Measurements from ENCODE around the gene MYO1E. TPM values are rescaled to one million over a fixed set of nuclear protein-coding genes. Genes with fewer than 3 reads are reported as not detected.

MYO1E gene
- polyA plus RNA-seq, 1 donor, result 145 TPM

DNA sequence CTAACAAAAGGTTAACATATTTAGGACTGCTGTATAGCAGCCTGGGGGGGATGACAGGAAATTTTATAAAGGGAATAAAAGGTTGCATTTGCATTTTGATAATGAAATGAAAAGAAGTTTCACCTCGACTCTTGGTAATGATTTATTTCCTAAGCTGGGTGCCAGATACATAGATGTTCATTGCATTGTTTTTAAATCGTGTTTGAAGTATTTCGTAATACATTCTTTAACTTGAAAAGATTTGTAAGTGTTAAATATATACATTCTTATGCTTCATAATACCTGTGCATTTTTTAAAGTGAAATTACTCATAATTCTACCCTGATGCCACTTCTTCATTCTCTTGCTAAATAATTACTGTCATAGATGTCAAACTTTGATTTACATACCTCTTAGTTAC is 143.2 kb downstream of the MYO1E start:
- no peak for DNase-seq

DNA sequence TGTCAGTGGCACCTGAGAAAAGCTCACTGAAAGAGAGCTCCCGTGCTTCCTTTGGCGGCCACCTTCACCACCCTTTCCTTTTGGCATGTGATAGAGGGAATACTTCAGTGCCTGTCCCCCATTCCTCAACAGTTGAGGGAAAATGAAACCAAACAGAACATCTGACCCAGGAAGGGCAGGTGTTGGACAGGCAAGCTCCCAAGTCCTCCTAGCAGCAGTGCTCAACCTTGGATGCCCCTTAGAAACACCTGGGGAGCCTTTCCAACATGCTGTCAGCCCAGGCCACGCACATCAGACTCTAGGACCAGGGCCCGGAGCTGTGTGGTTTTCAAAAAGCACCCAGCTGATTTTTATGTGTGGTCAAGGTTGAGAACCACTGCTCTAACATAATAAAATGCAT is 143.7 kb downstream of the MYO1E start:
- no peak for DNase-seq

DNA sequence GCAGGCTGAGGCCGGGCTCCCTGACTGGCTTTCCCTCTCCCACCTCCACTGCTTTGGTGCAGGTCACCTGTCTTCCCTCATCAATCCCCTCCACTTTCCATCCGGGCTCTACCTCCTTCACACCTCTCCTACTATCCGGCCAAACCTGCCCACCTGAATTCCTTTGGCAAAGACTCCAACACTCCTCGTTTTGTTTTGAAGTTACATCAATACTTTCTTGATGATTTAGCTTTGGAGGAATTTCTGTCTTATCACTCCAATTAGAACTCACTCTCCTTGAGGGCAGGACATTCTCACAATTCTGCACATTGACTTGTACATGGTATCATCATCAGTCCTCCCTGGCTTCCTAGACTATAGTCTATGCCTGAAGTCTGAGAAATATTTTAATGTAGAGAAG is 145.7 kb downstream of the MYO1E start:
- no peak for DNase-seq

DNA sequence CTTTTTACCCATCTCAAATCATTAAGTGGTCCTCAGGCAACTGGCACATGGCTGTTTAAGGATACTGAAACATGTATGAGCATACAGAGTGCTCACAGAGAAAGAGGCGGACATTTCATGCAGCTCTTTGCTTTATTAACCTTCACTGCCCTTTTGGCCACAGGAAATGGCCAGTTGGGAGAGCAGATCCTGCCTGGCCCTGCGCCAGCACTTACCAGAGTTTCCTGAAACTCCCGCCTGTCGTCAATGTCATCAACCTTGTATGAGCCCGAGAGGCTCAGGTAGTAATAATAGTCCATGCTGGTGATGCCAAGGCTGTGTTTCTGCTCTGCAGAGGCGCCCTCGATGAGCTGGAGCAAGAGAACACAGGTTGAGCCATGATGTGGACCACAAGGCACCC is 148.2 kb downstream of the MYO1E start:
- no peak for DNase-seq

DNA sequence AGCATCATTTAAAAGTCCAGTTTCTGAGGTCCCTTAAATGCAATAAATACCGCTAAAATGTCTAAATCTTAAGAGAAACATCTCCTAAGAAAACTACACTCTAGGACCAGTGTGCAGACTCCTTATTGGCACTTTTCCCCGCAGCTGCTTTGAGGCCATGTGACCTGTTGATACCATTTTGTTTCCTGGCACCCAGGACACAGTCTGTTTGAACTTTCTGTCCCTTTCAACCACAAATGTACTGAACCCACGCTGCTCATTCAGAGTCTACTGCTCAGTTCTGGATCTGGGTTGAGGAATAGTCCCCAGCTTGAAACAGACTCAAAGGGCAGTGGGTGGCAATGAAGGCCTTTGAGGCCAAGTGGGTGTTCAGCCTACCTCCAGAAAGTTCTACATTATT is 148.9 kb downstream of the MYO1E start:
- DNase-seq, result no peak

DNA sequence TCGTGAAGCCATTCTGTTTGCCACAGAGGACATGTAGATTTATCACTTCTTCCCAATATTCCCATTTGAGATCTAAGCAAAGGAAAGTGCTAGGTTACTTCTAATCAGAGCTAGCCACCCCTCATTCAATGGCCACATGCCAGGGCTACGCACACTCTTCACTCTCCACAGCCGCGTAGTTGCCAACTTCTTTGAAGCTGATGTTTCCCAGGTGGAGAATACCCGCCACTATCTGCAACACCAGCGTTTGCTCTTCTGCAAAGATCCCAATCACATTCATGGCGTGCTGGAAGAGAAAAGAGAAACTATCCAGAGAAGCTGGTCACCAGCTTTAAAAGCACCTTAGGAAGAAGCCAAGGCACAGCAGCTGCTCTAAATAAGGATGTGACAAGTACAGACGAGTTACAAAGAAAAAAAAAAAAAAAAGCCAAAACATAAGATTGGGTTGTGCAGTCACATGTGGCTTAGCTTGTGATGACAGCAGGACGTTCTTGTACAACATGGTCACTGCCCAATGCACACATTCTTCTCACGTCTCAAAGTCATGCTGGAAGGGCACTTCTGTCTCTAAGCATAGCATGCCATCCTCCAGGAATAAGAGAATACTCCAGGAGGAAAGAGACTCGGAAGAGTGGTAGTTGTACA is 149.6 kb downstream of the MYO1E start:
- DNase-seq, result no peak

DNA sequence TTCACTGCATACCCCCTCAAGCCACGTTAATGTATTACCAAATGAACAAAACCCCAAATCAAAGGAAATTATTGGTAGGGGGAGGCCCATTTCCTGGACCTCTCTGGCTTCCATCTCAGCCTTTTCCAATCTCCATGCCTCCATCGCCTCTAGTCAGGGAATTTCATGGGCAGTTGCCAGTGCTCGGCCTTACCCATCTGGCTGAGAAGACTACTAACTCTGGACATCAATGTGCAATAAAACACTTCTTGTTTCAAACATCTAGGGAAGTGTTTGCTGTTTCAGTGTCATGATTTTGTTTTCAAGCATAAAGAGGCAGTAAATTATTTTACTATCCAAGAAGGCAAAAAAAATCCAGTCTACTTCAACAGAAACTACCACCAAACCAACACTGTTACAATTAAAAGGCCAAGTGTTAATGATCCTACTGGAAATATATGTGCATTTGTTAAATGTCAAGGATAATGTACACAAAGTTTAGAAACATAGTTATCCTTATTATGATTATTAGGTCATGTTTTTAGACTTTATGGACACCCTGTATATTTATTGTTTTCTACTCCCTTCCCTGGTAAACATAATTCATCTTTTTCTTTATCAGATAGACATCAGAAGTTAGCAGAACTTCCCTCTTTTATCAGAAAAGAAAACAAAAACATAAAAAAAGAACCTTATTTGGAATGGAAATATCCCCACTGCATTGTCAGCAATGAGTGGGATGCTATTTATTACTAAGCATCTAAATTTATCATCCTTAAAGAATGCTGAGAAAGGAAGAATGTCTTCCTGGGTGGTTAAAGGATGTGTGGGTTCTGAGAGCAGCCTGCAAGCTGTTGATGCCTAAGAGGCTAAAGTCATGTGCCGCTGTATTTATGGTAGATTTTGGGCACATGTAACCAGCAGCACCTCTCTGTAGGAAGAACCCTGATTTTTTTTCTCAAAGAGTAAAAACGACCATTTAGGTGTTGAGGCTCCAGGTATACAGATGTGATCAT is 150.9 kb downstream of the MYO1E start:
- peak; percentile 46 for DNase-seq

DNA sequence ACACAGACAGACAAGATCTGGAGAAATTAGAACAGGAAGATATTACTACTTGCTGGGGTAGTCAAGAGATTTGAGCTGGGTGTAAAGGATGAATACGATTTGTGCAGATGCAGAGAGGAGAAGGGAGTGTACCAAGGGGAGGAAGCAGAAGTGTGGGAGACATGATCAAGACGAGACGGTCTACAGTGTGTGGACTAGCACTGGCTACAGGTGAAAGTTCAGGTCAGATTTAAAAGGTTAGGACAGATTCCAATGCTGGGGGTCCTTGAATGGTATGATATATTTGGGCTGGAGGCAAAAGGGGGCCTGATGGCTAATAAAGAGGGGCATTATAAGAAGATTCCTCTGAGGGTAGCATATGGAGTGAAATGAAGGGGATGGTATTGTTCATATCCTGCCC is 154.0 kb downstream of the MYO1E start:
- DNase-seq, result no peak

DNA sequence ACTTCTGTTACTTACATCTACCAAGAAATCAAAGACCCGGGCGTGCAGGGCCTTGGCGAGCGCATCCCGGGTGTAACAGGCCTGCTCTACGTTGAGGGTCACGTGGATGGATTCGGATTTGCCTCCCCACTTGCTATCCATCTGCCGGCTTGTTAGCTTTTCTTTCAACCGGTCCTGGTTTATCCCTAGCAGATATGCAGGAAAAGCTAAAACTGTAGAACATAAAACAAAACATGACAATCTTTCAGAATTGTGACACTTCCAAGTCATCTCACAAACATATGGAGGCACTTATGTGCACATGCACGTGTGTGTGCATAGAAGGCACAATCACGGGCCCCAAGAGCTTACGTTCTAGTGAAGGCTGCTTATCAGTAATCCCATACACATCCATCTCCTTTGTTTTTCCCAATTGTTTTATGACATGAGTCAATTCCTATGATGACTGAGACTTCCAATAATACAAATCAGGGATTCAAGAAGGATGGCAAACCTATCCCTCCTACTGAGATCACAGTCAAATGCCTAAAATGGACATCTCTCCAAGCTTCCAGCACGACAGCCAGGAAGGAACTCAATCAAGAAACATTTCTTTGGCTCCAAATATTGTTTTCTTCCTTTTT is 154.7 kb downstream of the MYO1E start:
- DNase-seq, result no peak

DNA sequence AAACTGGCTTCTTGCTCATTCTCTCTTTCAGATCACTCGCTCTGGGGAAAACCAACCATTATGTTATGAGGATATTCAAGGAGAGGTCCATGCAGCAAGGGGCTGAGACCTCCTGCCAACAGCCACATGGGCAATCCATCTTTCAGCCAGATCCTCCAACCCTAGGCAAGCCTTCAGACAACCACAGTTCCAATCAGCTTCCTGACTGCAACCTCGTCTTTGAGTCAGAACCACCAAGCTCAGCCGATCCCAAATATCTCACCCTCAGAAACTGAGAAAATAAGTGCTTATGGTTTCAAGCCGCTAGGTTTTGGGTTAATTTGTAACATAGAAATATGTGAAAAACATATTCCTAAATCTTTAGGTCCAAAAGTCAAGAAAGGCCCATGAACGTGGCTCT is 155.8 kb downstream of the MYO1E start:
- DNase-seq, result no peak

DNA sequence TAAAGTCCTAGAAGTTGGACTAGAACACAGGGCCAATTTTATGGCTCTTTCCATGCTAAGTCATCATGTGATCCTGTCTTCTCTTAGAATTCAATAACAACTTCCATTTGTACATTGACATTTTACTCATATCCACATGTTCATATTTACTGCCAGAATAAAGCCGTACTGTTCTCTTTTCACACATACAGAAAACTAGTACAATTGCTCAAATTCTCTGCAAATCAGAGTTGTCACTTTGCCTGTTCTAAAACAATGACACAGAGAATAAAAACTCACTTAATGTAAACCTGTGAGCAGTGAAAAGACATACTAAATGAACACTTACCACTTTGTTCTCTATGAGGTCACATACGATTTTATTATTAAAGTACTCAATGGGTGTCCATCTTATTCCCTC is 162.5 kb downstream of the MYO1E start:
- no peak for DNase-seq

DNA sequence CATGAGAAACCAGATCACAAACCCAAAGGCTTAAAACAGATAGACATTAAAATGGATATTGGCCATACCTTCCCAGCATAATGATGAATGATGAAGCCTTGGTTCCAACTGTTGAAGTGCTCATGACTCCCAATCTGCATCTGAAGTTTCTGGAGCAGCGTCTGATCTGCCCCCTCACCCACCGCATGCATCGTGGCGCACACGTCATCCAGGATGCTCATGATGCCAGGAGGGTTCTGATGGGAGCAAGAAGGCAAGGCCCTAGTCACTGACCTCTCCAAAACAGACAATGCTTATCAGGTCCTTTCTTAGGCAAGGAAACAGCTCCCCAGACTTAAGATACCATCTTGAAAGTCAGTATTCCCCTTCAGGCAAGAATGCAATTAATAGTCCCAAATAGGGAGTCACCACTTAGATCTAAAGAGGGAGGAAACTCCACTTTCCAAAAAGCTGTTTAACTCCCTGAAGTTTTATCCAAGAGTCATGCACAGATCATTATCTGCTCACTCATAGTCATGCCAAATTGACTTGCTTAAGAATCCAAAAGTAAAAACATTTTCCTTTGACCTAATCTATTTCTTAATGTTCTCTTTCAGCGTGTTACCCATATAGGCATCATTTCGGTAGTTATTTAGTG is 163.9 kb downstream of the MYO1E start:
- no peak for DNase-seq

DNA sequence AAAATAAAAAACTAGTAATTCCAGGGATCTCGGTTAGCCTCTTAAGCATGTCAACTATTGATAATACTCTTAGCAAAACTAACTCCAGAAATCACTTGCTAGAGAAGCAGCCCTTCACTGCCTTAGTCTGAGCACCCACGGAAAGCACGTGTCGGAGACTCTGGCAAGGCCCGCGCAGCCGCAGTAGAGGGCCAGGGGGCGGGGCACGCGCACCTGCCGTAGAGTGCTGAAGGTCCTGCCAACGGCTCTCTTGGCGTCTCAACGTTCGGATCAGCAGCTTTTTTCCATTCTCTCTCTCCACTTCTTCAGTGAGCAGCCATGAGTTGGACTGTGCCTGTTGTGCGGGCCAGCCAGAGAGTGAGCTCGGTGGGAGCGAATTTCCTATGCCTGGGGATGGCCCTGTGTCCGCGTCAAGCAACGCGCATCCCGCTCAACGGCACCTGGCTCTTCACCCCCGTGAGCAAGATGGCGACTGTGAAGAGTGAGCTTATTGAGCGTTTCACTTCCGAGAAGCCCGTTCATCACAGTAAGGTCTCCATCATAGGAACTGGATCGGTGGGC is 166.0 kb downstream of the MYO1E start, which contains the start of gene LDHAL6B:
TSS of gene LDHAL6B (plus strand) at position 221 of the 561 bp plus-strand sequence. CDS start at position 319, 98 bp downstream.
- no peak for DNase-seq

DNA sequence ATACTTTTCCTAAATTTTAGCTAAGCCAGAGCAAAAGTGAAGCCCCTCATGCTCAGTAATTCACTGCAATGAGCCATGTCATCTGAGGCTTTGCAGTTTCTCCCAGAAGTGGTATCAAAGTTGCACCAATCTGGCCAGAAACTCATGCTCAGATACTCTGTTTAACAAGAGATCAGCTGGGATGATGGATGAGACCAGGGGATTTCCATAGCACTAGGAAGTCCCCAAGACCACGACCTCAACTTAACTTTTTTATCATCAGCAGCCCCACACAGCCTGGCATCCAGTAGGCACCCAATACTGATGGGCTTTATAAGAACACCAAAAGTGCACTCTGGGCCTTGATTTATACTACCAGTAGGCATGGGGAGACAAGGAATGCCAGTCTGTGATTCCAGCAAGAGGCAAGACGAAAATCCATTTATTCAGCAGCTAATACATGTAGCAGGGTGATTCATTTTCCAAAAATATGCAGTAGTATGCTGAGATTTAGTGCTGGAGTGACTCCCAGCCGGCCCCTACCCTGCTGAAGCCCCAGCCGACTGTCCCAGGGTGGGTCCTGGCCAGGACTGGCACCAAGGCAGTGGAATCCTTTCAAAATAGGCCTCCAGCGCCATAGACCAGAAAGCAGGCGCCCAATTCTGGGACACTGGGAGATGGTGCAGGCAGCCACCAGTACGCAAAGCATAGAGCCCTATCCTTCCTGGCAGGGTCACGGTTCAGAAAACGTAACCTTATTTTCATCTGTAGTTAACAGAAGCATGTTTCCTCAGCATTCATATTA is 166.6 kb downstream of the MYO1E start:
- DNase-seq, result no peak

DNA sequence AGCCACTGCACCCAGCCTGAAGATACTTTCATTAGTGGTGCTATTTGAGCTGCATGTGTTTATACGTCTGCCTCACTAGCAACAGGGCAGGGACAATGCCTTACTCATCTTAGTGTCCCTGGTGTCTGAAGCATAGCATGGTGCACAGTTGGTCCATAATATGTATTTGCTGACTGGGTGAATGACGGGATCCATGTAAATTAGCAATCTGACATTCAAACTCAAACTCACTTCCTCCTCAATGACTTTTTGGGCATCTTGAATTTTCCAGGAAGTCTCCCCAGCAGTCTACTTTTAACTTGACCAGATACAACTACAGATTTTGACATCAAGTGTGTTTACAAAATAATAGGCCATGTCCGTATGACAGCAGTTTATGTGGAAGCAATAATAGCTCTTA is 169.0 kb downstream of the MYO1E start:
- no peak for DNase-seq

DNA sequence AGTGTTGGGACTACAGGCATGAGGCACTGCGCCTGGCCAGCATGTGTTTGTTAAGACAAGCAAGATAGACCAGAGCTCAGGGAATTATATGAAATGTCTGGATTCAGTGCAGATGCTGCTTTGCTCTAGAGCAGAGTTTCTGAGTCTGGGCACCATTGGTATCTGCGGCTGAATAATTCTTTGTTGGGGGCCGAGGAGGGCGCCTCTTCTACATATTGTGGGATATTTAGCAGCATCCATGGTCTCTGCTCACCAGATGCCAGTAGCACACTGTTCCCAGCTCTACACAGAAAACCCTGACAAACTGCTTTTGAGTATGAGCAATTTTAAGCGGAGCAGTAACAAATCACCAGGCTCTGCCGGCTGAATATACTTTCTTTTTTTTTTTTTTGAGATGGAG is 169.7 kb downstream of the MYO1E start:
- DNase-seq, result no peak

DNA sequence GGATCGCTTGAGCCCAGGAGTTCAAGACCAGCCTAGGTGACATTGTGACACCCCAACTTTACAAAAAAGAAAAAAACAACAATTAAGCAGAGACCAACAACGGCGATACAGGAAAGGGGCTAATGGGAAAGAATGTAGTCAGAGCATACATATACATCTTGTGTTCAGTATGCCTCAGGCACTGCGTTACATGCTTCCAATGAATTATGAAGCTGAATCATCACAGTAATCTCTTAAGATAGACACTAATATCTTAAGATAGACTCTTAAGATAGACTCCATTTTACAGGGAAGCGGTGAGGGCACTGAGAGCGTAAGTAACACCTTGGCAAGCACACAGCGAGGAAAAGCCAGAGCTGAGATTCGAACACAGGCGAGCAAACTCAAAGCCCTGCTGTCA is 172.1 kb downstream of the MYO1E start:
- no peak for DNase-seq

DNA sequence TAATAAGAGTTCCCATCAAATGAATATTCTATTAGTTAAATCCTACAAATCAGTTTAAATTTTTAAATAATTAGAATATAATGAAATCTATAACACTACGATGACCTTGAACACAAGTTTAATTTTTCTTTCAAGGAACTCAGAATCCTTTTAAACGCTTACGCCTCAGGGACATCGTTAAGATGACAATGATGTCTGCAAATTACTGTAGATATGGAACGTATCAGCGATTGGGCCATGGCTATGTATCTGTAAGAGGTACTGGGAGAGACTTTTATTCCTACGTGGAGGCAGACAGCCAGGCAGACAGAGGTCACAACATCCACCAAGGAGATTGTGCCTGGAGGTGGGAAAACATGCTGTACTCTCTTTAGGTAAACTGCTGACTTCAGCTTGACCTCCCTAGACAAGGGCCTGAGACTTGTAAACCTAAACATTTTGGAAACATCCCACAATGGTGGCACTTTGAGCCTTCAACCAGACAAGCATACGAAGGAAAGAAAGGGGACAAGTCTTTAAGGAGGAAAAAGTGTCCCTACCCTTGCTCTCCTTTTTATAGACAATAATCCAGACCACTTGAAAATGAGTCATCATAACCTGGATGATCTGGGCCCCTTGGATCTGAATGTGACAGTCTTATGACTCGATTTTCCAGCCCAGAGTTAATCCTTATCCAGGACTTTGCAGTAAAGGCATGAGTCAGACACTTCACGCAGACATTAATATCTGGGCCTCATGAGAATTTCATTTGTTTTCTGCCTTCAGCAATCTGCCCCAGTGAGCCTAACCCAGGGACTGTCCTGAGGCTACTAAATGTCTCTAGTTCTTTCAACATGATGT is 172.8 kb downstream of the MYO1E start:
- DNase-seq, result no peak

DNA sequence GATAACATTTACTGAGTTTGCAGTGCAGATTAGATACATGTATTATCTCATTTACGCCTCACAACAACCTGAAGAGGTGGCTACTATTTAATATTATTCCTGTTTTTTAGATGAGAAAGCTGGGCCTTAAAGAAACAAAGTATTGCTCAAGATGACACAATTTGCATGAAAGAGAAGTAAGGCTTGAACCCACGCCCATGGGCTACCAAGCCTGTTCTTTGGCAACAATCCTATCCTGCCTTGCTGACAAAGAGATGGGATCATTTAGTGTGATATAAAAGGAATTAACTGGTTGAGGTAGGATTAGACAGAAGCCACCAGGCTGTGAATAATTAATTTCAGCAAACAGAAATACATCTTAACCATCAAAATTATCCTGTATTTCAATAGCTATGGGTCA is 175.2 kb downstream of the MYO1E start:
- no peak for DNase-seq

DNA sequence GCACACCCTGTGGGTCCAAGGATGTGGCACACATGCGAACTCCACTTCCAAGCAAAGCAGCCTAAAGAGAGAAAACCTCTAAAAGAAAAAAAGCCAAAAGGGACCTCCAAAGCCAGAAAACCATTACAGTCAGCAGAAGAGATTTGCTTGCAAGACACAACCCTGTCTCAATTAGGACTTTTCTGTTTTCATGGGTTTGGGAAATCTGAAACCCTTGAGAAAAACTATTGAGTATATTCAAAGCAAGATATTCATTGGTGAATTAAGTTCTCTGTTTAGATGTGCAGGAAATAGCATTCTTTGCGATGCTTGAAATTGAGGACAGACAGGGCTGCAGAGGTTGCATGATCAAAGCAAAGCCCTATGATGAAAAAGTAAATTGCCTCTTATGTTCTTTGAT is 176.3 kb downstream of the MYO1E start:
- peak; percentile 19 for DNase-seq

Data from left kidney (tissue), 2 donors.